ENCODE results near the gene TLE4.
"Not testable (repeated sequence)": the region's sequence is repeated elsewhere in the genome, so short reads cannot be mapped to it uniquely, and the experiment has no call there.

TLE4 gene

GRCh38 chr9:79639354-79639753 is 67.6 kb downstream of the TLE4 start:
- in situ Hi-C loops (cut with MboI; ENCODE audit: low pct_unique_long_range_greater_than_20kb, low sequenced_read_pairs, unreplicated experiment), result no loop called here
- DNase-seq (ENCODE audit: low spot score), result no peak
- TF ChIP-seq CTCF (IDR thresholded peaks at IDR 0.05; ENCODE audit: extremely low read depth, insufficient read depth, missing control alignments), result no peak

- DNase-seq (ENCODE audit: low spot score); in situ Hi-C loops (cut with MboI; ENCODE audit: low pct_unique_long_range_greater_than_20kb, low sequenced_read_pairs, unreplicated experiment): not testable (repeated sequence)
Observed at GRCh38 chr9:79640067-79640466, 68.3 kb downstream of the TLE4 start.

- TF ChIP-seq CTCF (IDR thresholded peaks at IDR 0.05; ENCODE audit: extremely low read depth, insufficient read depth, missing control alignments), result no peak
- in situ Hi-C loops (cut with MboI; ENCODE audit: low pct_unique_long_range_greater_than_20kb, low sequenced_read_pairs, unreplicated experiment), result no loop called here
- no peak for DNase-seq (ENCODE audit: low spot score)
Observed at GRCh38 chr9:79641070-79641469, 69.3 kb downstream of the TLE4 start.

GRCh38 chr9:79642671-79643070 is 70.9 kb downstream of the TLE4 start:
- in situ Hi-C loops (cut with MboI; ENCODE audit: low pct_unique_long_range_greater_than_20kb, low sequenced_read_pairs, unreplicated experiment), result no loop called here
- TF ChIP-seq CTCF (IDR thresholded peaks at IDR 0.05; ENCODE audit: extremely low read depth, insufficient read depth, missing control alignments), result no peak
- no peak for DNase-seq (ENCODE audit: low spot score)

GRCh38 chr9:79644048-79644447 is 72.3 kb downstream of the TLE4 start:
- no peak for DNase-seq (ENCODE audit: low spot score)
- TF ChIP-seq CTCF (IDR thresholded peaks at IDR 0.05; ENCODE audit: extremely low read depth, insufficient read depth, missing control alignments), result no peak
- in situ Hi-C loops (cut with MboI; ENCODE audit: low pct_unique_long_range_greater_than_20kb, low sequenced_read_pairs, unreplicated experiment), result no loop called here

GRCh38 chr9:79644601-79645000 is 72.8 kb downstream of the TLE4 start:
- DNase-seq (ENCODE audit: low spot score), result no peak
- in situ Hi-C loops (cut with MboI; ENCODE audit: low pct_unique_long_range_greater_than_20kb, low sequenced_read_pairs, unreplicated experiment), result no loop called here
- no peak for TF ChIP-seq CTCF (IDR thresholded peaks at IDR 0.05; ENCODE audit: extremely low read depth, insufficient read depth, missing control alignments)

GRCh38 chr9:79645110-79645509 is 73.3 kb downstream of the TLE4 start:
- no peak for TF ChIP-seq CTCF (IDR thresholded peaks at IDR 0.05; ENCODE audit: extremely low read depth, insufficient read depth, missing control alignments)
- no peak for DNase-seq (ENCODE audit: low spot score)
- in situ Hi-C loops (cut with MboI; ENCODE audit: low pct_unique_long_range_greater_than_20kb, low sequenced_read_pairs, unreplicated experiment), result no loop called here
